ENCODE results near the gene TRIM73.
"Not testable (repeated sequence)": the region's sequence is repeated elsewhere in the genome, so short reads cannot be mapped to it uniquely, and the experiment has no call there.

GRCh38 chr7:75419693-75420092 lies 24.3 kb downstream of the TRIM73 start:
- not testable (repeated sequence) for TF ChIP-seq EZH2 (IDR thresholded peaks at IDR 0.05; ENCODE audit: borderline replicate concordance, low read depth, low read length, poor library complexity, severe bottlenecking); CTCF (conservative IDR thresholded peaks at IDR 0.05; ENCODE audit: low read depth, low read length)

Measured in A673 (cell line).